ENCODE measurements around the gene TMEM98. TPM values are rescaled to one million over a fixed set of nuclear protein-coding genes. Genes with fewer than 3 reads are reported as not detected.
"Not testable (repeated sequence)": the region's sequence is repeated elsewhere in the genome, so short reads cannot be mapped to it uniquely, and the experiment has no call there.

Gene TMEM98
- total RNA-seq, 1 donor from 2014 or later = 97.6 TPM

- Mint-ChIP-seq H3K36me3 (ENCODE audit: unreplicated experiment) (no peaks in the 10 kb centered on the region), H3K4me3 (ENCODE audit: unreplicated experiment) (no peak overlapping the region), H3K4me1 (ENCODE audit: unreplicated experiment) (no peaks in the 10 kb centered on the region), H3K27me3 (ENCODE audit: unreplicated experiment) (peaks cover 6% of the 10 kb centered on the region), H3K9me3 (ENCODE audit: unreplicated experiment) (peaks cover 8% of the 10 kb centered on the region), H3K27ac (ENCODE audit: unreplicated experiment) (no peak overlapping the region)
- no peak for DNase-seq (ENCODE audit: extremely low spot score, unreplicated experiment)
- TF ChIP-seq CTCF (IDR thresholded peaks at IDR 0.05) = no peak
Observed at GRCh38 chr17:32970281-32970680, 42.3 kb downstream of the TMEM98 start.

- no peak for TF ChIP-seq CTCF (IDR thresholded peaks at IDR 0.05)
- no peak overlapping the region for H3K27ac Mint-ChIP-seq (ENCODE audit: unreplicated experiment)
- H3K27me3 Mint-ChIP-seq (ENCODE audit: unreplicated experiment) = peaks cover under 1% of the 10 kb centered on the region
- peaks cover 8% of the 10 kb centered on the region for H3K9me3 Mint-ChIP-seq (ENCODE audit: unreplicated experiment)
- no peaks in the 10 kb centered on the region for H3K4me1 Mint-ChIP-seq (ENCODE audit: unreplicated experiment)
- DNase-seq (ENCODE audit: extremely low spot score, unreplicated experiment) = no peak
- no peaks in the 10 kb centered on the region for H3K36me3 Mint-ChIP-seq (ENCODE audit: unreplicated experiment)
- no peak overlapping the region for H3K4me3 Mint-ChIP-seq (ENCODE audit: unreplicated experiment)
Observed at GRCh38 chr17:32971171-32971570, 43.2 kb downstream of the TMEM98 start.

DNA sequence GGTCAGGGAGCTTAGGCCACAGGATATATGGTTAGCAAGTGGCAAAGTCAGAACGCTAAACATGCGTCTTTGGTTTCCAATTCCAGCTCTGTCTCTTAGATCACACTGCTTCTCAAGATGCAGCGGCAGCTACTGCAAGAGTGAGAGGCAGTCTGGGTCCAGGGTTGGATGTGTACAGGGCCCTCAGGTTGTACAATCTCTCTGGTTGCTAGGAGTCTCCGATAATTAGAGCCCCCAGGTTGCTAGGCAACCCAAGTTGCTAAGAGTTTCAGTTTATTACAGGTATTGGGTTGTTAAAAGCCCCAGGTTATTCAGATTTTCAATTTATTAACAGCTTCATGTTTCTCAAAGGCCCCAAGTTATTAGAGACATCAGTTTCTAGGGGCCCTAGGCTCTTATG, 48.2 kb downstream of the TMEM98 start:
- no peak overlapping the region for H3K27ac Mint-ChIP-seq (ENCODE audit: unreplicated experiment)
- H3K27me3 Mint-ChIP-seq (ENCODE audit: unreplicated experiment) = no peaks in the 10 kb centered on the region
- H3K9me3 Mint-ChIP-seq (ENCODE audit: unreplicated experiment) = no peaks in the 10 kb centered on the region
- TF ChIP-seq CTCF (IDR thresholded peaks at IDR 0.05) = no peak
- no peaks in the 10 kb centered on the region for H3K4me1 Mint-ChIP-seq (ENCODE audit: unreplicated experiment)
- no peak for DNase-seq (ENCODE audit: extremely low spot score, unreplicated experiment)
- no peaks in the 10 kb centered on the region for H3K36me3 Mint-ChIP-seq (ENCODE audit: unreplicated experiment)
- no peak overlapping the region for H3K4me3 Mint-ChIP-seq (ENCODE audit: unreplicated experiment)

DNA sequence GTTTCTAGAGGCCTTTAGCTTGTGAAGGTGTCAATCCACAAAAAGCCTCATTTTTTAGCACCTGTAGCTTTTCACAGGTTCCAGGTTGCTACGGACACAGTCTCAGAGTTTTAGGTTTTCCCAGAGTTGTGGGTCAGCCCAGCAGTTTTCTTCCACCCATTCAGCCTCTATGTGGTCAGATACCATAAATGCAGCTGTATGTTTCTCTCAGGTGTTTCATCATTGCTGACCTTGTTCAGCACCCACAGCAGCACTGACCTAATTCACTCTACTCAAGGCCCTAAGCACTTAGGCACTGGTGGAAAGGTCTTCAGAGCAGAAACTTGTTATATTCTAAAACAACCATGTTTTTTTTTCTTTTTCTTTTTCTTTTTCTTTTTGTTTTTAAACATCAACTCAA, 48.7 kb downstream of the TMEM98 start:
- Mint-ChIP-seq H3K4me1 (ENCODE audit: unreplicated experiment) (no peaks in the 10 kb centered on the region), H3K4me3 (ENCODE audit: unreplicated experiment) (no peak overlapping the region), H3K27me3 (ENCODE audit: unreplicated experiment) (no peaks in the 10 kb centered on the region), H3K27ac (ENCODE audit: unreplicated experiment) (no peak overlapping the region), H3K9me3 (ENCODE audit: unreplicated experiment) (no peaks in the 10 kb centered on the region), H3K36me3 (ENCODE audit: unreplicated experiment) (no peaks in the 10 kb centered on the region)
- DNase-seq (ENCODE audit: extremely low spot score, unreplicated experiment) = no peak
- no peak for TF ChIP-seq CTCF (IDR thresholded peaks at IDR 0.05)

DNA sequence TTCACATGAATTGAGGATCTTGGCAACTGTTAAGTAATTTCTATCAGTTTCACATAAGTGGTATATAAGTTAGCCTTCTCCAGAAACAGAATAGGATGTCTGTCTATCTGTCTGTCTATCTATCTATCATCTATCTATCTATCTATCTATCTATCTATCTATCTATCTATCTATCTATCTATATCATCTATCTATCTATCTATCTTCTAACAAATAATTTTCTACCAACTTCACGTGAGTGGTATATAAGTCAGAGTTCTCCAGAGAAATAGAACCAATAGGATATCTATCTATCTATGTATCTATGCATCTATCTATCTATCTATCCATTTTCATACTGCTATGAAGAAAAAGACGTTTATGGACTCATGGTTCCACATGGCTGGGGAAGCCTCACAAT, 52.3 kb downstream of the TMEM98 start:
- H3K9me3 Mint-ChIP-seq (ENCODE audit: unreplicated experiment) = peaks cover 5% of the 10 kb centered on the region
- no peak for DNase-seq (ENCODE audit: extremely low spot score, unreplicated experiment)

DNA sequence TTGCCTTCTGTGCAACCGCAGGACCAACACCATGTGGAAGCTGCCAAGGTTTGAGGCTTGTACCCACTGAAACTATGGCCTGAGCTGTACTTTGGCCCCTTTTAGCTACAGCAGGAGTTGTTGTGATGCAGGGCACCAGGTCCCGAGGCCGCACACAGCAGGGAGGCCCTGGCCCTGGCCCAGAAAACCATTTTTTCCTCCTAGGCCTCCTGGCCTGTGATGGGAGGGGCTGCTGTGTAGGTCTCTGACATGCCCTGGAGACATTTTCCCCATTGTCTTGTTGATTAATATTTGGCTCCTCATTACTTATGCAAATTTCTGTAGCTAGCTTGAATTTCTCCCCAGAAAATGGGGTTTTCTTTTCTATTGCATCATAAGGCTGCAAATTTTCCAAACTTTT, 53.7 kb downstream of the TMEM98 start:
- not testable (repeated sequence) for H3K4me3 Mint-ChIP-seq (ENCODE audit: unreplicated experiment); H3K9me3 Mint-ChIP-seq (ENCODE audit: unreplicated experiment); H3K27me3 Mint-ChIP-seq (ENCODE audit: unreplicated experiment); H3K36me3 Mint-ChIP-seq (ENCODE audit: unreplicated experiment); H3K4me1 Mint-ChIP-seq (ENCODE audit: unreplicated experiment); H3K27ac Mint-ChIP-seq (ENCODE audit: unreplicated experiment); DNase-seq (ENCODE audit: extremely low spot score, unreplicated experiment)

More for the DNA sequence above, 52.3 kb downstream of the TMEM98 start:
- no peaks in the 10 kb centered on the region for H3K36me3 Mint-ChIP-seq (ENCODE audit: unreplicated experiment)
- H3K27ac Mint-ChIP-seq (ENCODE audit: unreplicated experiment) = no peak overlapping the region
- H3K27me3 Mint-ChIP-seq (ENCODE audit: unreplicated experiment) = no peaks in the 10 kb centered on the region
- no peaks in the 10 kb centered on the region for H3K4me1 Mint-ChIP-seq (ENCODE audit: unreplicated experiment)
- H3K4me3 Mint-ChIP-seq (ENCODE audit: unreplicated experiment) = no peak overlapping the region
- TF ChIP-seq CTCF (IDR thresholded peaks at IDR 0.05) = no peak

All from osteocyte (in vitro differentiated cells).